ENCODE results near the gene CANT1. TPM values are rescaled to one million over a fixed set of nuclear protein-coding genes. Genes with fewer than 3 reads are reported as not detected.

CANT1 gene
- total RNA-seq, 1 donor from 2014 or later: 23.1 TPM

DNA sequence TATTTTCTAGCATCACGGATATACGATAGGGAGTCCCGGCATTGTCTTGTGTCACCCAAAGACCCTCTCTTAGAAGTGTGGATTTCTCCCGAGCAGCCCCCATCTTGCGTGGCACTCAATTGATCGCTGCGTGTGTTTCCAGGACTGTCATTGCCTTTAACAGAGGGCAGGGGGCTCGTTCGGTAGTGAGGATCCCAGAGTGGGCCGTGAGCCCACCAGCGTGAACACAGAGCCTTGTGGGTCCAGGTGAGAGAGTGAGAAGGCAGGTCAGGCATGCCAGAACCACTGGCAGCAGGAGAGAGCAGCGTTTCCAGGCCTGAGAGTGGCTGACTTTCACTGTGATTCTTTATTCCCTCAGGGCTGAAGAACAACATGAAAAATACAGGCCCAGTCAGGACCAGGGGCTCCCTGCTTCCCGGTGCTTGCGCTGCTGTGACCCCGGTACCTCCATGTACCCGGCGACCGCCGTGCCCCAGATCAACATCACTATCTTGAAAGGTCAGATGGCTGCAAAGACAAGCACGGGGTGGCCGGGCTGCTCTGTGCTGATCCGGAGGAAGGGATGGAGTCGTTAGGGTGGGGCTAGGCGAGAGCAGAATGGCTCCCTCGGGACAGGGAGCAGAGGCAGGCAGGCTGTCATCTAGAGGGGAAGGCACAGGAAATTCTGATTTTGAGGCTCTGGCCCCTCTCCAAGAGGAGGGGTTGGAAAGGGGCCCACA is 36.8 kb upstream of the CANT1 start:
- no peak for DNase-seq (ENCODE audit: extremely low spot score in 2 of 2)
- no peaks in the 10 kb centered on the region for H3K27me3 ChIP-seq
- peaks cover 20% of the 10 kb centered on the region for H3K4me1 ChIP-seq
- H3K4me3 ChIP-seq: no peak overlapping the region
- intact Hi-C loops (cut with DNase I): loop anchor here (5.0 kb wide), 1 partner anchor 36 kb away; no protein-coding TSS in a partner anchor
- peak overlapping the region; percentile 68 for H3K27ac ChIP-seq
- H3K9me3 ChIP-seq: no peaks in the 10 kb centered on the region
- H3K36me3 ChIP-seq: no peaks in the 10 kb centered on the region
- TF ChIP-seq CTCF (IDR thresholded peaks at IDR 0.05) (no peak), POLR2AphosphoS5 (IDR thresholded peaks at IDR 0.05; ENCODE audit: insufficient read depth in 1 of 2, low read depth in 1 of 2) (no peak), POLR2A (IDR thresholded peaks at IDR 0.05) (no peak)

DNA sequence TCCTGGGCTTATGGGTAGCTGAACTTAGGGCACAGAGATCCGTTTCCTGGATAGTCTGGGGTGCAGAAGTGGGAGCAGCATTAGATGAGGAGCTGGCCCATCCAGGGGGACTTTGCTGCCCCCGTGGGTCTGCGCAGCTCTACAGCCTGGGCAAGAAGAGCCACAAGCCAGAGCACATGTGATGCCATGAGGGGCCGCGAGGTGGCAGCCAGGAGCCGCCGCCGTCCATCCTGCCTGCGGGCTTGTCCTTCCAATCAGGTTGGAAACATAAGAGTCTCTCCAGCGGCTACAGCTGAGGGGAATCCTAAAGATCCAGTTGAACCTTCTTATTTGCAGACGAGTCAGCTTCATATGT is 36.3 kb upstream of the CANT1 start:
- peak overlapping the region; percentile 68 for H3K27ac ChIP-seq
- TF ChIP-seq POLR2A (IDR thresholded peaks at IDR 0.05): no peak
- TF ChIP-seq POLR2AphosphoS5 (IDR thresholded peaks at IDR 0.05; ENCODE audit: insufficient read depth in 1 of 2, low read depth in 1 of 2): no peak
- TF ChIP-seq CTCF (IDR thresholded peaks at IDR 0.05): peak; percentile 68 to 83 (median 81)
- H3K4me3 ChIP-seq: no peak overlapping the region
- intact Hi-C loops (cut with DNase I): loop anchor here (5.0 kb wide), 1 partner anchor 36 kb away; no protein-coding TSS in a partner anchor
- no peaks in the 10 kb centered on the region for H3K9me3 ChIP-seq
- H3K36me3 ChIP-seq: no peaks in the 10 kb centered on the region
- DNase-seq (ENCODE audit: extremely low spot score in 2 of 2): no peak
- H3K27me3 ChIP-seq: no peaks in the 10 kb centered on the region
- H3K4me1 ChIP-seq: peaks cover 20% of the 10 kb centered on the region

DNA sequence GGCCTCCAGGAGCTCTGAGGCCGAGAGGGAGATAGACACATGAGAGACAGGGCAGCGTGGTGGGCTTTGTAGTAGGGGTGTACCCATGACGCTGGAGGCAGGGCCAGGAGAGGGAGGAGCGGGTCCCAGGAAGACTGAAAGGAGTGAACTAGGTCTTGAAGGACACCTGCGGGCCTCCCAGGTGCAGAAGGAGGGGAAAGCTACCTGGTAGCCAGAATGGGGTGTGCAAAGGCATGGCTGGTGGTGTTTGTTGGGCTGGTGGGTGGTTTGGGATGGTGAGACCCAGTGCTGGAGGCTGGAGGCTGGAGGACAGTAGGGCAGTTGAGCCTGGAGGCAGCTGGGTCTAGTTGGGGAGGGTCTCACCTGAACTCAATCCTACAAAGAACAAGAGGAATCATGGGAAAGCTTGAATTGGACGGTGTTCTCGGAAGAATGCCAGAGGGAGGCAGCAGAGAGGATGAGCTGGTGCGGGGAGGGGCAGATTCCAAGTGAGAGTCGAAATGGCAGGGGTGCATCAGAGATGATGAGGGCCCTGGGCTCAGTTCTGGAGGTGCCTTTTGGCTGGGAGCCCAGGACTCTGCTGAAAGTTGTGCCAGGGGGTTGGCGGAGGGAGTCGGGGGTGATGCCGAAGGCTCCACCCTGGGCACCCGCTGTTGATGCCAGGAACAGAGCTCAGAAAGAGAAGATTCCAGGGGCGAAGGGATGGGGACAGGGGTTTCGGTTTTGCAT is 35.6 kb upstream of the CANT1 start:
- Histone ChIP-seq H3K4me1 (peaks cover 20% of the 10 kb centered on the region), H3K27me3 (no peaks in the 10 kb centered on the region), H3K27ac (peak overlapping the region; percentile 68), H3K4me3 (no peak overlapping the region), H3K9me3 (no peaks in the 10 kb centered on the region), H3K36me3 (no peaks in the 10 kb centered on the region)
- DNase-seq (ENCODE audit: extremely low spot score in 2 of 2): no peak
- intact Hi-C loops (cut with DNase I): loop anchor here (5.0 kb wide), 1 partner anchor 37 kb away; no protein-coding TSS in a partner anchor
- TF ChIP-seq POLR2AphosphoS5 (IDR thresholded peaks at IDR 0.05; ENCODE audit: insufficient read depth in 1 of 2, low read depth in 1 of 2): no peak
- TF ChIP-seq POLR2A (IDR thresholded peaks at IDR 0.05): no peak
- TF ChIP-seq CTCF (IDR thresholded peaks at IDR 0.05): no peak

- TF ChIP-seq POLR2AphosphoS5 (IDR thresholded peaks at IDR 0.05; ENCODE audit: insufficient read depth in 1 of 2, low read depth in 1 of 2) (no peak), CTCF (IDR thresholded peaks at IDR 0.05) (no peak), POLR2A (IDR thresholded peaks at IDR 0.05) (no peak)
- intact Hi-C loops (cut with DNase I): no loop called here
- H3K27me3 ChIP-seq: no peaks in the 10 kb centered on the region
- H3K4me1 ChIP-seq: peaks cover 20% of the 10 kb centered on the region
- H3K36me3 ChIP-seq: no peaks in the 10 kb centered on the region
- H3K4me3 ChIP-seq: no peak overlapping the region
- no peak for DNase-seq (ENCODE audit: extremely low spot score in 2 of 2)
- no peaks in the 10 kb centered on the region for H3K9me3 ChIP-seq
- H3K27ac ChIP-seq: no peak overlapping the region
Measured at GRCh38 chr17:79044462-79044861, 34.9 kb upstream of the CANT1 start.

DNA sequence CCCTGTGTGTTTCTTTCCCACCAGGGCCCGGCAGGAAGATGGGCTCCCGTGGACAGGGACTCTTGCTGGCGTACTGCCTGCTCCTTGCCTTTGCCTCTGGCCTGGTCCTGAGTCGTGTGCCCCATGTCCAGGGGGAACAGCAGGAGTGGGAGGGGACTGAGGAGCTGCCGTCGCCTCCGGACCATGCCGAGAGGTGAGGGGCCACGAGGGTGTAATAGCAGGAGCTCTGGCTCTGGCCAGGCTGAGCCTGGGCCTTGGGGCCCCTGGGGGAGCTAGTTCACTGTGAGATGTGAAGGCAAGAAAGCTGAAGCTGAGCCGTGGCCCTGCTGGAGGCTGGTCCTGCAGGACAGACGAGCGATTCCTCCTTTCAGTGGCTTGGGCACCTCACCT is 34.4 kb upstream of the CANT1 start:
- TF ChIP-seq POLR2AphosphoS5 (IDR thresholded peaks at IDR 0.05; ENCODE audit: insufficient read depth in 1 of 2, low read depth in 1 of 2) (no peak), POLR2A (IDR thresholded peaks at IDR 0.05) (no peak), CTCF (IDR thresholded peaks at IDR 0.05) (no peak)
- H3K36me3 ChIP-seq: no peaks in the 10 kb centered on the region
- DNase-seq (ENCODE audit: extremely low spot score in 2 of 2): no peak
- peaks cover 22% of the 10 kb centered on the region for H3K4me1 ChIP-seq
- H3K27me3 ChIP-seq: no peaks in the 10 kb centered on the region
- H3K4me3 ChIP-seq: no peak overlapping the region
- no peaks in the 10 kb centered on the region for H3K9me3 ChIP-seq
- intact Hi-C loops (cut with DNase I): no loop called here
- no peak overlapping the region for H3K27ac ChIP-seq
